ENCODE results near the gene PHLDB3.

PHLDB3 gene

GRCh38 chr19:43504426-43505185, at the start of gene PHLDB3:
PHLDB3 (minus strand) TSS chr19:43504746; CDS start chr19:43504118, 628 bp downstream.
- intact Hi-C loops (cut with DNase I; ENCODE audit: low total_unique reads): loop anchor here (5.0 kb wide), 1 partner anchor 42 kb away; no protein-coding TSS in a partner anchor
- H3K9me3 ChIP-seq: no peaks in the 10 kb centered on the region
- H3K4me3 ChIP-seq: peak within 1 kb of the TSS; percentile 88 to 91
- TF ChIP-seq, protein P1, sequence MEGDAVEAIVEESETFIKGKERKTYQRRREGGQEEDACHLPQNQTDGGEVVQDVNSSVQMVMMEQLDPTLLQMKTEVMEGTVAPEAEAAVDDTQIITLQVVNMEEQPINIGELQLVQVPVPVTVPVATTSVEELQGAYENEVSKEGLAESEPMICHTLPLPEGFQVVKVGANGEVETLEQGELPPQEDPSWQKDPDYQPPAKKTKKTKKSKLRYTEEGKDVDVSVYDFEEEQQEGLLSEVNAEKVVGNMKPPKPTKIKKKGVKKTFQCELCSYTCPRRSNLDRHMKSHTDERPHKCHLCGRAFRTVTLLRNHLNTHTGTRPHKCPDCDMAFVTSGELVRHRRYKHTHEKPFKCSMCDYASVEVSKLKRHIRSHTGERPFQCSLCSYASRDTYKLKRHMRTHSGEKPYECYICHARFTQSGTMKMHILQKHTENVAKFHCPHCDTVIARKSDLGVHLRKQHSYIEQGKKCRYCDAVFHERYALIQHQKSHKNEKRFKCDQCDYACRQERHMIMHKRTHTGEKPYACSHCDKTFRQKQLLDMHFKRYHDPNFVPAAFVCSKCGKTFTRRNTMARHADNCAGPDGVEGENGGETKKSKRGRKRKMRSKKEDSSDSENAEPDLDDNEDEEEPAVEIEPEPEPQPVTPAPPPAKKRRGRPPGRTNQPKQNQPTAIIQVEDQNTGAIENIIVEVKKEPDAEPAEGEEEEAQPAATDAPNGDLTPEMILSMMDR (IDR thresholded peaks at IDR 0.05): no peak
- H3K36me3 ChIP-seq: peaks cover 0 to 20% (median 15%) of the 10 kb centered on the region in 3 donors
- no peaks in the 10 kb centered on the region for H3K27me3 ChIP-seq
- DNase-seq: peak in 1 of 2 donors; percentile 75
- H3K4me1 ChIP-seq: peaks cover 0 to 20% (median 14%) of the 10 kb centered on the region in 4 donors
- peak within 1 kb of the TSS; percentile 95 to 99 for H3K27ac ChIP-seq

GRCh38 chr19:43553656-43554055, 49.1 kb upstream of the PHLDB3 start:
- intact Hi-C loops (cut with DNase I; ENCODE audit: low total_unique reads): no loop called here
- peaks cover 30 to 79% (median 71%) of the 10 kb centered on the region in 3 donors for H3K36me3 ChIP-seq
- DNase-seq: no peak

GRCh38 chr19:43552616-43553015, 48.1 kb upstream of the PHLDB3 start:
- Histone ChIP-seq H3K9me3 (no peaks in the 10 kb centered on the region), H3K4me1 (no peaks in the 10 kb centered on the region), H3K4me3 (no peak overlapping the region), H3K27ac (no peak overlapping the region), H3K36me3 (peaks cover 20 to 71% (median 64%) of the 10 kb centered on the region in 3 donors), H3K27me3 (no peaks in the 10 kb centered on the region)
- intact Hi-C loops (cut with DNase I; ENCODE audit: low total_unique reads): no loop called here
- TF ChIP-seq, protein P1 (IDR thresholded peaks at IDR 0.05): no peak
- no peak for DNase-seq

More at GRCh38 chr19:43553656-43554055, 49.1 kb upstream of the PHLDB3 start:
- H3K27me3 ChIP-seq: no peaks in the 10 kb centered on the region
- TF ChIP-seq, protein P1 (IDR thresholded peaks at IDR 0.05): no peak
- no peak overlapping the region for H3K4me3 ChIP-seq
- no peaks in the 10 kb centered on the region for H3K9me3 ChIP-seq
- H3K27ac ChIP-seq: no peak overlapping the region
- H3K4me1 ChIP-seq: no peaks in the 10 kb centered on the region

GRCh38 chr19:43552198-43552450, 47.6 kb upstream of the PHLDB3 start:
- H3K4me1 ChIP-seq: no peaks in the 10 kb centered on the region
- peaks cover 22 to 71% (median 64%) of the 10 kb centered on the region in 3 donors for H3K36me3 ChIP-seq
- H3K27me3 ChIP-seq: no peaks in the 10 kb centered on the region
- TF ChIP-seq, protein P1 (IDR thresholded peaks at IDR 0.05): no peak
- no peaks in the 10 kb centered on the region for H3K9me3 ChIP-seq
- no peak overlapping the region for H3K27ac ChIP-seq
- no peak for DNase-seq
- H3K4me3 ChIP-seq: no peak overlapping the region
- intact Hi-C loops (cut with DNase I; ENCODE audit: low total_unique reads): no loop called here

DNA sequence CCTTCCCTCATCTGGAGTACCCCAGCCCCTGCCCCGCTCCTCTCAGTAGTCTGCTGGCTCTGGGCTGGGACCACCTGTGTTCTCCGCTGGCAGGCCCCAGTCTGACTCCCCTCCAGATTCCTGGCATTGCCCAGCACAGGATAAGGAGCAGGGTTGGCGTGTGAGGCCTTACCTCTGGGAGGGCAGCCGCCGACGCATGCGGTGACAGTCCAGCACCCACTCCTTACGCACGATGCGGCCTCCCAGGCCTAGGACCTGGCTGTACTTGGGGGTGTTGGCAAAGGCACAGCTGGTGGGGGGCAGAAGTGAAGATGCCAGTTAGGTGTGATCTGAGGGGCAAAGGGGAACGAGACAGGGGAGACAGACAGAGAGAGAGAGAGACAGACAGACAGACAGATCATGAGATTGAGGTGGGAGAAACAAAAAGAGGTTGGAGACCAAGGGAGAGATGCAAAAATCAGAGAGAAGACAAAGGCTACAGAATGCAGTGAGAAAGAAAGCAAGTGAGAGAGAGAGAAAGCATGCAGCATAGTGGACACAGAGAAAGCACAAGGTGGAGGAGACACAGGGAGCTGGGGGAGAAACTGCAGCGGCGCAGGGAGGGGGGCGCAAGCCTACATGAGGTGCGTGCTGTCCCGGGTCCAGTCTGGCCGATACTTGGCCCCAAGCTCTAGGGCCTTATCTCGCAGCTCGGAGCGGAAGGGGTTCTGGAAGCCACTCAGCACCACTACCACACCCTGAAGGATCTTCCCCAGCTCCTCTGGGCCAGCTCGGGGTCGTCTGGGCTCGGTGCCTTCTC, 47.1 kb upstream of the PHLDB3 start:
- no peak for DNase-seq
- no peaks in the 10 kb centered on the region for H3K9me3 ChIP-seq
- no peaks in the 10 kb centered on the region for H3K27me3 ChIP-seq
- no peak overlapping the region for H3K4me3 ChIP-seq
- H3K4me1 ChIP-seq: no peaks in the 10 kb centered on the region
- H3K27ac ChIP-seq: no peak overlapping the region
- H3K36me3 ChIP-seq: peaks cover 25 to 68% (median 61%) of the 10 kb centered on the region in 3 donors
- TF ChIP-seq, protein P1 (IDR thresholded peaks at IDR 0.05): no peak
- intact Hi-C loops (cut with DNase I; ENCODE audit: low total_unique reads): no loop called here
